ENCODE measurements around the gene PCDH9.

DNA sequence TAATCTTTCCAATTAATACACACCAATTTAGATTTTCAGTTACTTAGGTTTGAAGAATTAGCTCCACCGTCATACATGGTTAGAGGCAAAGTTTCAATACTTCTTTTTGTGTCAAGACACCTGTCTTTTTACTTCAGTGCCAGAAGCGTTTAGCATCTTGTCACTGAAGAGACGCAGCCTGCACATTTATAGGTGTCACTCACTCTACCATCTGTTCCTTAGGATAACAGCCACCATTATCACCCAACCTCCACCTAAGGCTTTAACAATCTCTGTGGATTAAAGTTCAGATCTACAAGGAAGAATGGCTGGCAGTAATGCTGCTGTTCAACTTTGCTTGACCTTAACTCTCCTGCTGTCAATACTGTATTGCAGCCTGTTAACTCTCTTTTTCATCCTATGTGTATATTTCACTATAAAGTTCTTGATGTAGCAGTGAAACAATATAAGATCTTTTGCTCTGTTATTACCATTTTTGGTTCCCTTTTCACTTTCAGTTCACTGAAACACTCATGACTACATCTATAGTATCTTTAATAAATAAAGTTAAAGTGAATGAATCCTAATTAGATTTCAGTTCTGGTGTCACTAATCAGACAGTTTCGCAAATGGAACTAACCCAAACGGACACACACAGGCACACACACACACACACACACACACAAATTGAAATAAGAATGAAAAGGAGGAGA, 435.6 kb downstream of the PCDH9 start:
- no peak for TF ChIP-seq EZH2 (IDR thresholded peaks at IDR 0.05; ENCODE audit: borderline replicate concordance, low read length)
- TF ChIP-seq, protein P1, sequence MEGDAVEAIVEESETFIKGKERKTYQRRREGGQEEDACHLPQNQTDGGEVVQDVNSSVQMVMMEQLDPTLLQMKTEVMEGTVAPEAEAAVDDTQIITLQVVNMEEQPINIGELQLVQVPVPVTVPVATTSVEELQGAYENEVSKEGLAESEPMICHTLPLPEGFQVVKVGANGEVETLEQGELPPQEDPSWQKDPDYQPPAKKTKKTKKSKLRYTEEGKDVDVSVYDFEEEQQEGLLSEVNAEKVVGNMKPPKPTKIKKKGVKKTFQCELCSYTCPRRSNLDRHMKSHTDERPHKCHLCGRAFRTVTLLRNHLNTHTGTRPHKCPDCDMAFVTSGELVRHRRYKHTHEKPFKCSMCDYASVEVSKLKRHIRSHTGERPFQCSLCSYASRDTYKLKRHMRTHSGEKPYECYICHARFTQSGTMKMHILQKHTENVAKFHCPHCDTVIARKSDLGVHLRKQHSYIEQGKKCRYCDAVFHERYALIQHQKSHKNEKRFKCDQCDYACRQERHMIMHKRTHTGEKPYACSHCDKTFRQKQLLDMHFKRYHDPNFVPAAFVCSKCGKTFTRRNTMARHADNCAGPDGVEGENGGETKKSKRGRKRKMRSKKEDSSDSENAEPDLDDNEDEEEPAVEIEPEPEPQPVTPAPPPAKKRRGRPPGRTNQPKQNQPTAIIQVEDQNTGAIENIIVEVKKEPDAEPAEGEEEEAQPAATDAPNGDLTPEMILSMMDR (conservative IDR thresholded peaks at IDR 0.05 in 1 of 2, IDR thresholded peaks at IDR 0.05 in 1 of 2; ENCODE audit: extremely low read depth in 1 of 2, insufficient read depth in 1 of 2, low read depth in 1 of 2, low read length in 2 of 2) = no peak

All from mammary epithelial cell (primary cell).